HepG2 (cell line): ENCODE data around the gene DMGDH. TPM values are rescaled to one million over a fixed set of nuclear protein-coding genes. Genes with fewer than 3 reads are reported as not detected.

ENCODE experiments used
- ASH2L ChIP-seq: fragments of 300-600, 200-600 bp; sonication (generic); IDR thresholded peaks from 2 replicates; pipeline ENCODE4 v1.7.0; 2017; ENCODE audit warnings: low read depth, mild to moderate bottlenecking, moderate library complexity, mixed read lengths, low read length; ENCODE audit not compliant: insufficient read length
- ATF3 ChIP-seq: sonication (generic); formaldehyde crosslinking; IDR thresholded peaks from 2 replicates; pipeline ENCODE4 v1.4.0; 2020; ENCODE audit warnings: missing genetic modification reagents
- GZF1 ChIP-seq: sonication (generic); formaldehyde crosslinking; IDR thresholded peaks from 2 replicates; pipeline ENCODE4 v1.5.1; 2020; ENCODE audit warnings: mild to moderate bottlenecking, missing genetic modification reagents
- HMGA1 ChIP-seq: sonication (generic); formaldehyde crosslinking; conservative IDR thresholded peaks from 2 replicates; pipeline ENCODE4 v1.4.0; 2020; ENCODE audit warnings: missing genetic modification reagents
- HNF1A ChIP-seq, 2 experiments: sonication (generic) in 1 of 2; formaldehyde crosslinking in 1 of 2; IDR thresholded peaks; 2 replicates each; pipeline versions ENCODE4 v1.4.0 to v1.6.1; 2016 to 2020; ENCODE audit warnings: borderline replicate concordance in 1 of 2, low read depth in 1 of 2, mild to moderate bottlenecking in 1 of 2, missing genetic modification reagents in 1 of 2
- PLRG1 ChIP-seq: fragments of 450-650 bp; conservative IDR thresholded peaks from 2 replicates; pipeline ENCODE4 v1.6.1; 2016
- RAD21 ChIP-seq: fragments of 450-650 bp; formaldehyde crosslinking; IDR thresholded peaks from 2 replicates; pipeline ENCODE4 v1.5.0; 2020; ENCODE audit warnings: mild to moderate bottlenecking
- RELA ChIP-seq: sonication (generic); formaldehyde crosslinking; IDR thresholded peaks from 2 replicates; pipeline ENCODE4 v1.4.0; 2020; ENCODE audit warnings: missing genetic modification reagents
- SAFB2 ChIP-seq: sonication (generic); formaldehyde crosslinking; IDR thresholded peaks from 2 replicates; pipeline ENCODE4 v1.5.1; 2020; ENCODE audit warnings: missing genetic modification reagents, low read depth, mild to moderate bottlenecking, borderline replicate concordance
- SALL2 ChIP-seq: sonication (generic); formaldehyde crosslinking; IDR thresholded peaks from 2 replicates; pipeline ENCODE4 v1.8.1; 2023; ENCODE audit warnings: mild to moderate bottlenecking, missing genetic modification reagents, inconsistent platforms
- TRIM24 ChIP-seq: sonication (generic); formaldehyde crosslinking; IDR thresholded peaks from 2 replicates; pipeline ENCODE4 v1.8.0; 2022; ENCODE audit warnings: mild to moderate bottlenecking, missing genetic modification reagents
- ZBED4 ChIP-seq: sonication (generic); formaldehyde crosslinking; IDR thresholded peaks from 2 replicates; pipeline ENCODE4 v1.4.0; 2020; ENCODE audit warnings: missing genetic modification reagents, borderline replicate concordance
- ZBTB39 ChIP-seq: sonication (generic); formaldehyde crosslinking; IDR thresholded peaks from 2 replicates; pipeline ENCODE4 v1.5.0; 2020; ENCODE audit warnings: missing genetic modification reagents
- ZNF18 ChIP-seq: sonication (generic); formaldehyde crosslinking; IDR thresholded peaks from 2 replicates; pipeline ENCODE4 v1.8.0; 2022; ENCODE audit warnings: mild to moderate bottlenecking, missing genetic modification reagents; ENCODE audit not compliant: insufficient replicate concordance
- ZNF510 ChIP-seq: sonication (generic); formaldehyde crosslinking; IDR thresholded peaks from 2 replicates; pipeline ENCODE4 v1.4.0; 2020; ENCODE audit warnings: low read depth, mild to moderate bottlenecking, missing genetic modification reagents
- ZNF598 ChIP-seq: sonication (generic); formaldehyde crosslinking; IDR thresholded peaks from 2 replicates; pipeline ENCODE4 v1.5.1; 2020; ENCODE audit warnings: mild to moderate bottlenecking, missing genetic modification reagents, borderline replicate concordance
- ZNF703 ChIP-seq: sonication (generic); formaldehyde crosslinking; IDR thresholded peaks from 2 replicates; pipeline ENCODE4 v1.5.1; 2020; ENCODE audit warnings: missing genetic modification reagents, mild to moderate bottlenecking, moderate library complexity, borderline replicate concordance
- polyA plus RNA-seq, 8 experiments: library from polyadenylated mRNA; depleted of rRNA in 3 of 8; stranded (reverse) in 7 of 8; unstranded in 1 of 8; fragments of >200 nt; fragmentation: Illumina TruSeq in 4 of 8; extraction: Trizol in 4 of 8; gene quantifications; 2 replicates each; pipeline versions ENCODE4 v1.2.1 to v1.2.3, GENCODE V29; 2011 to 2016; ENCODE audit warnings: low read depth in 4 of 8, missing spikeins in 1 of 8, mixed read lengths in 1 of 8; ENCODE audit not compliant: insufficient read depth in 1 of 8
- total RNA-seq, 5 experiments: library from RNA; depleted of rRNA; stranded (reverse); fragments of >200 nt; fragmentation: Illumina TruSeq; extraction: Trizol; gene quantifications; 2 replicates each; pipeline ENCODE4 v1.2.3, GENCODE V29; 2016; ENCODE audit warnings: low read depth in 1 of 5

Gene DMGDH
- total and polyA plus RNA-seq, 2 of the 13 experiments (the other 11 are each of a cell fraction or from before 2014, with no cell fraction given), result 3.6 to 7.9 TPM

GRCh38 chr5:78985725-78986223 is 83.7 kb downstream of the DMGDH start (continued):
- TF ChIP-seq ZBTB39 (CRISPR knock-in tag) (no peak), ZNF510 (CRISPR knock-in tag) (no peak), SAFB2 (CRISPR knock-in tag) (no peak), SALL2 (CRISPR knock-in tag) (peak; percentile 85), HMGA1 (CRISPR knock-in tag) (no peak), ATF3 (CRISPR knock-in tag) (peak; percentile 95), HNF1A (IDR thresholded peaks at IDR 0.05; ENCODE audit: low read depth) (peak; percentile 82), HNF1A (CRISPR knock-in tag; IDR thresholded peaks at IDR 0.05; ENCODE audit: borderline replicate concordance) (peak; percentile 93), RELA (CRISPR knock-in tag) (0 out of 2 replicates have a peak, but pooled peaks have one; percentile 46), GZF1 (no peak), ZNF598 (CRISPR knock-in tag) (no peak), ZNF18 (CRISPR knock-in tag) (no peak), RAD21 (CRISPR knock-in tag) (peak; percentile 19; the same call in 1 of the 2 replicates), TRIM24 (CRISPR knock-in tag) (no peak), ASH2L (peak; percentile 83), PLRG1 (no peak), ZNF703 (CRISPR knock-in tag) (0 out of 2 replicates have a peak, but pooled peaks have one; percentile 61), ZBED4 (CRISPR knock-in tag) (no peak)
